ENCODE measurements around the gene PCDHA6. TPM values are rescaled to one million over a fixed set of nuclear protein-coding genes. Genes with fewer than 3 reads are reported as not detected.

Gene PCDHA6
- total RNA-seq, 1 experiment from 2014 or later, result 0.12 TPM

DNA sequence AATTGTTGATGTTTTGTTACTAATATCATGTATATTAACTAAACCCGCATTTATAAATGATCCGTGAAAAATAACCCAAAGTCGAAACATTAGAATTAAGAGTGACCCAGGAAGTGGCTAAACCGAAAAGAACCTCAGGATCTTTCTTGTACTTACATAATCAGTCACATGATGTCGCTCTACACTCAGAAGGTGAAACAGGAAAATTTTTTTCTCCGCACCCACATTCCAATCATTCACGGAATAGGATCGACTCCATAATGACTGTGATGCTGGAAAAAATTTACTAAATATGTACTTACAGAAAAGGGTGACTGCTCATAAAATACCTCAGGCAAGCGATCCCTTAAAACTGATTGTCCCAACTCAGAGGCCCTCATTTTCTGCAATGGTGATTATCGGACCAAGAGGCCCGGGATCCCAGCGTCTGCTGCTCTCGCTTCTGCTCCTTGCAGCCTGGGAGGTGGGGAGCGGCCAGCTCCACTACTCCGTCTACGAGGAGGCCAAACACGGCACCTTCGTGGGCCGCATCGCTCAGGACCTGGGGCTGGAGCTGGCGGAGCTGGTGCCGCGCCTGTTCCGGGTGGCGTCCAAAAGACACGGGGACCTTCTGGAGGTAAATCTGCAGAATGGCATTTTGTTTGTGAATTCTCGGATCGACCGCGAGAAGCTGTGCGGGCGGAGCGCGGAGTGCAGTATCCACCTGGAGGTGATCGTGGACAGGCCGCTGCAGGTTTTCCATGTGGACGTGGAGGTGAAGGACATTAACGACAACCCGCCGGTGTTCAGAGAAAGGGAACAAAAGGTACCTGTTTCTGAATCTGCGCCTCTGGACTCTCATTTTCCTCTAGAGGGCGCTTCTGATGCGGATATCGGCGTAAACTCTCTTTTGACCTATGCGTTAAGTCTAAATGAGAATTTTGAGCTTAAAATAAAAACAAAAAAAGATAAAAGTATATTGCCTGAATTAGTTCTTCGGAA, 47.6 kb downstream of the PCDHA6 start, which contains the start of gene PCDHA12:
TSS of gene PCDHA12 (plus strand) at position 224 of the 981 bp plus-strand sequence. CDS start at position 389, 165 bp downstream.

Other genes with a start within 250 kb of the PCDHA6 start
- gene CD14, start 194.8 kb upstream of the PCDHA6 start, total RNA-seq (2022; extraction: Qiagen RNA extraction; ENCODE audit: low read depth), result 3.0 to 5.1 TPM (median 4.5 TPM) in 5 replicates
- gene TMCO6, start 188.5 kb upstream of the PCDHA6 start, total RNA-seq (2022; extraction: Qiagen RNA extraction; ENCODE audit: low read depth), result 8.7 to 15.2 TPM (median 13.7 TPM) in 5 replicates
- 104 to 122 TPM (median 115 TPM) in 5 replicates for gene NDUFA2, start 180.3 kb upstream of the PCDHA6 start, total RNA-seq (2022; extraction: Qiagen RNA extraction; ENCODE audit: low read depth)
- gene IK, start 180.1 kb upstream of the PCDHA6 start, total RNA-seq (2022; extraction: Qiagen RNA extraction; ENCODE audit: low read depth), result 90.7 to 127 TPM (median 98.8 TPM) in 5 replicates
- gene WDR55, start 163.1 kb upstream of the PCDHA6 start, total RNA-seq (2022; extraction: Qiagen RNA extraction; ENCODE audit: low read depth), result 24.2 to 33.0 TPM (median 30.9 TPM) in 5 replicates
- 0.33 to 1.1 TPM (median 0.86 TPM) in 5 replicates for gene DND1, start 154.4 kb upstream of the PCDHA6 start, total RNA-seq (2022; extraction: Qiagen RNA extraction; ENCODE audit: low read depth)
- 76.7 to 87.7 TPM (median 80.0 TPM) in 5 replicates for gene HARS1, start 136.6 kb upstream of the PCDHA6 start, total RNA-seq (2022; extraction: Qiagen RNA extraction; ENCODE audit: low read depth)
- 37.0 to 41.3 TPM (median 39.9 TPM) in 5 replicates for gene HARS2, start 136.5 kb upstream of the PCDHA6 start, total RNA-seq (2022; extraction: Qiagen RNA extraction; ENCODE audit: low read depth)
- 85.3 to 156 TPM (median 99.6 TPM) in 5 replicates for gene ZMAT2, start 127.5 kb upstream of the PCDHA6 start, total RNA-seq (2022; extraction: Qiagen RNA extraction; ENCODE audit: low read depth)
- 0.14 to 0.48 TPM (median 0.19 TPM) in 5 replicates for gene PCDHA1, start 41.8 kb upstream of the PCDHA6 start, total RNA-seq (2022; extraction: Qiagen RNA extraction; ENCODE audit: low read depth)
- gene PCDHA2, start 33.1 kb upstream of the PCDHA6 start, total RNA-seq (2022; extraction: Qiagen RNA extraction; ENCODE audit: low read depth), result 0.14 TPM in 1 of 5 replicates, not detected in the others
- 0.68 to 1.2 TPM (median 1.0 TPM) in 5 replicates for gene PCDHA3, start 26.9 kb upstream of the PCDHA6 start, total RNA-seq (2022; extraction: Qiagen RNA extraction; ENCODE audit: low read depth)
- 0.95 to 2.0 TPM (median 1.8 TPM) in 5 replicates for gene PCDHA4, start 20.9 kb upstream of the PCDHA6 start, total RNA-seq (2022; extraction: Qiagen RNA extraction; ENCODE audit: low read depth)
- 0.59 to 0.91 TPM (median 0.69 TPM) in 5 replicates for gene PCDHA5, start 6.3 kb upstream of the PCDHA6 start, total RNA-seq (2022; extraction: Qiagen RNA extraction; ENCODE audit: low read depth)
- 0.06 to 0.21 TPM (median 0.13 TPM) in 5 replicates for gene PCDHA7, start 6.3 kb downstream of the PCDHA6 start, total RNA-seq (2022; extraction: Qiagen RNA extraction; ENCODE audit: low read depth)
- gene PCDHA8, start 13.2 kb downstream of the PCDHA6 start, total RNA-seq (2022; extraction: Qiagen RNA extraction; ENCODE audit: low read depth), result 0.05 TPM in 1 of 5 replicates, not detected in the others
- 0.04 TPM in 1 of 5 replicates, not detected in the others for gene PCDHA9, start 20.4 kb downstream of the PCDHA6 start, total RNA-seq (2022; extraction: Qiagen RNA extraction; ENCODE audit: low read depth)
- 0.02 to 0.11 TPM in 2 of 5 replicates, not detected in the others for gene PCDHA10, start 27.9 kb downstream of the PCDHA6 start, total RNA-seq (2022; extraction: Qiagen RNA extraction; ENCODE audit: low read depth)
- gene PCDHA11, start 41.0 kb downstream of the PCDHA6 start, total RNA-seq (2022; extraction: Qiagen RNA extraction; ENCODE audit: low read depth), result 0.04 to 0.20 TPM (median 0.08 TPM) in 5 replicates
- 2.1 to 3.6 TPM (median 2.7 TPM) in 5 replicates for gene PCDHA12, start 47.3 kb downstream of the PCDHA6 start, total RNA-seq (2022; extraction: Qiagen RNA extraction; ENCODE audit: low read depth)
- gene PCDHA13, start 54.2 kb downstream of the PCDHA6 start, total RNA-seq (2022; extraction: Qiagen RNA extraction; ENCODE audit: low read depth), result 0.06 to 0.11 TPM (median 0.08 TPM) in 3 of 5 replicates, not detected in the others
- gene PCDHAC1, start 98.3 kb downstream of the PCDHA6 start, total RNA-seq (2022; extraction: Qiagen RNA extraction; ENCODE audit: low read depth), result 1.8 to 2.7 TPM (median 2.0 TPM) in 5 replicates
- 3.3 to 7.4 TPM (median 4.4 TPM) in 5 replicates for gene PCDHAC2, start 138.5 kb downstream of the PCDHA6 start, total RNA-seq (2022; extraction: Qiagen RNA extraction; ENCODE audit: low read depth)
- gene PCDHB1, start 223.4 kb downstream of the PCDHA6 start, total RNA-seq (2022; extraction: Qiagen RNA extraction; ENCODE audit: low read depth), result not detected in 5 replicates